Testis (tissue), 2 donors: ENCODE results near the gene VMA21.

Source experiments
- CTCF ChIP-seq, 3 experiments: fragments of 450-650 bp in 2 of 3; fragments of 200-600 bp in 1 of 3; sonication (generic) in 1 of 3; IDR thresholded peaks; one replicate each; pipeline ENCODE4 v1.5.1; 2016 to 2019; ENCODE audit warnings: antibody characterized with exemption in 3 of 3, mild to moderate bottlenecking in 2 of 3, moderate library complexity in 1 of 3
- POLR2A ChIP-seq: fragments of 450-650 bp; IDR thresholded peaks from one replicate; pipeline ENCODE4 v1.6.1; 2017; ENCODE audit warnings: antibody characterized with exemption, mild to moderate bottlenecking, moderate library complexity

- TF ChIP-seq CTCF (IDR thresholded peaks at IDR 0.05) (no peak), POLR2A (no peak)
These were observed 3.5 kb upstream of the VMA21 start for GRCh38 chrX:151393514-151393913.
